Measurements from ENCODE around the gene PTPN11. TPM values are rescaled to one million over a fixed set of nuclear protein-coding genes. Genes with fewer than 3 reads are reported as not detected.

PTPN11 gene
- polyA plus RNA-seq, 1 donor (not counting 4 experiments of a cell fraction or from before 2014, with no cell fraction given), result 95.3 TPM

GRCh38 chr12:112543751-112544150, 125.0 kb downstream of the PTPN11 start:
- no peak overlapping the region for H2AFZ ChIP-seq (ENCODE audit: control insufficient read depth, low read length)
- H3K4me2 ChIP-seq (ENCODE audit: control insufficient read depth, extremely low read depth, insufficient read depth, low read depth, low read length), result no peak overlapping the region
- H3K4me3 ChIP-seq (ENCODE audit: control insufficient read depth in 2 of 3, extremely low read depth in 1 of 3, insufficient read depth in 2 of 3, low read depth in 1 of 3, low read length in 3 of 3), result no peak overlapping the region
- H3K4me1 ChIP-seq (ENCODE audit: control insufficient read depth, extremely low read depth, insufficient read depth, low read length), result no peaks in the 10 kb centered on the region
- H3K9ac ChIP-seq (ENCODE audit: control insufficient read depth, extremely low read depth, insufficient read depth, low read length), result no peak overlapping the region
- no peaks in the 10 kb centered on the region for H3K9me1 ChIP-seq (ENCODE audit: control insufficient read depth, extremely low read depth, insufficient read depth, low read length)
- no peaks in the 10 kb centered on the region for H3K79me2 ChIP-seq (ENCODE audit: control insufficient read depth, insufficient read depth, low read length)
- TF ChIP-seq CTCF (optimal IDR thresholded peaks at IDR 0.05 in 1 of 3, IDR thresholded peaks at IDR 0.05 in 1 of 3, conservative IDR thresholded peaks at IDR 0.05 in 1 of 3; ENCODE audit: extremely low read depth in 1 of 3, insufficient read depth in 2 of 3, low read length in 3 of 3), result no peak
- TF ChIP-seq EZH2 (IDR thresholded peaks at IDR 0.05; ENCODE audit: low read length), result no peak
- no peak for DNase-seq (ENCODE audit: low read depth, low spot score)
- no peak for FAIRE-seq
- no peaks in the 10 kb centered on the region for H3K9me3 ChIP-seq (ENCODE audit: control insufficient read depth, low read depth, low read length)
- H3K36me3 ChIP-seq (ENCODE audit: control insufficient read depth in 2 of 2, extremely low read depth in 1 of 2, insufficient read depth in 2 of 2, low read length in 2 of 2), result no peaks in the 10 kb centered on the region
- dilution Hi-C loops (cut with MboI; ENCODE audit: extremely low pct_ligation_motif_present, low sequenced_read_pairs), result no loop called here
- H3K27me3 ChIP-seq (ENCODE audit: control insufficient read depth, extremely low read depth, insufficient read depth, low read length), result no peaks in the 10 kb centered on the region
- no peaks in the 10 kb centered on the region for H4K20me1 ChIP-seq (ENCODE audit: control insufficient read depth, extremely low read depth, insufficient read depth, low read length)
- H3K27ac ChIP-seq (ENCODE audit: control insufficient read depth, insufficient read depth, low read length), result no peak overlapping the region

GRCh38 chr12:112546339-112546738, 127.6 kb downstream of the PTPN11 start:
- Histone ChIP-seq H3K4me3 (ENCODE audit: control insufficient read depth in 2 of 3, extremely low read depth in 1 of 3, insufficient read depth in 2 of 3, low read depth in 1 of 3, low read length in 3 of 3) (no peak overlapping the region), H3K4me2 (ENCODE audit: control insufficient read depth, extremely low read depth, insufficient read depth, low read depth, low read length) (no peak overlapping the region), H3K27me3 (ENCODE audit: control insufficient read depth, extremely low read depth, insufficient read depth, low read length) (no peaks in the 10 kb centered on the region), H3K36me3 (ENCODE audit: control insufficient read depth in 2 of 2, extremely low read depth in 1 of 2, insufficient read depth in 2 of 2, low read length in 2 of 2) (no peaks in the 10 kb centered on the region), H3K4me1 (ENCODE audit: control insufficient read depth, extremely low read depth, insufficient read depth, low read length) (no peaks in the 10 kb centered on the region), H3K9me1 (ENCODE audit: control insufficient read depth, extremely low read depth, insufficient read depth, low read length) (no peaks in the 10 kb centered on the region), H4K20me1 (ENCODE audit: control insufficient read depth, extremely low read depth, insufficient read depth, low read length) (no peaks in the 10 kb centered on the region), H3K27ac (ENCODE audit: control insufficient read depth, insufficient read depth, low read length) (no peak overlapping the region), H3K79me2 (ENCODE audit: control insufficient read depth, insufficient read depth, low read length) (no peaks in the 10 kb centered on the region), H3K9ac (ENCODE audit: control insufficient read depth, extremely low read depth, insufficient read depth, low read length) (no peak overlapping the region), H2AFZ (ENCODE audit: control insufficient read depth, low read length) (no peak overlapping the region), H3K9me3 (ENCODE audit: control insufficient read depth, low read depth, low read length) (no peaks in the 10 kb centered on the region)
- FAIRE-seq, result no peak
- dilution Hi-C loops (cut with MboI; ENCODE audit: extremely low pct_ligation_motif_present, low sequenced_read_pairs), result no loop called here
- TF ChIP-seq CTCF (optimal IDR thresholded peaks at IDR 0.05 in 1 of 3, IDR thresholded peaks at IDR 0.05 in 1 of 3, conservative IDR thresholded peaks at IDR 0.05 in 1 of 3; ENCODE audit: extremely low read depth in 1 of 3, insufficient read depth in 2 of 3, low read length in 3 of 3), result no peak
- no peak for TF ChIP-seq EZH2 (IDR thresholded peaks at IDR 0.05; ENCODE audit: low read length)
- DNase-seq (ENCODE audit: low read depth, low spot score), result no peak
